Thoracic aorta (tissue), 2 donors: ENCODE results near the gene KIFAP3. TPM values are rescaled to one million over a fixed set of nuclear protein-coding genes. Genes with fewer than 3 reads are reported as not detected.

Source experiments
- ATAC-seq: fragments of 150-250 bp; one replicate; pipeline ENCODE4 v1.8.0; 2017; ENCODE audit warnings: low read depth; ENCODE audit not compliant: insufficient number of reproducible peaks, low FRiP score
- DNase-seq: peaks from one replicate; pipeline ENCODE4 v3.0.0-alpha.2; 2020; ENCODE audit warnings: low spot score
- H3K27ac ChIP-seq, 2 donors: fragments of 200-600 bp; sonication (generic); 1 replicate in 1 of 2; 2 replicates in 1 of 2; pipeline ENCODE4 v1.5.1; 2016; ENCODE audit warnings: mild to moderate bottlenecking in 2 of 2, moderate library complexity in 2 of 2
- H3K27me3 ChIP-seq: fragments of 200-600 bp; sonication (generic); replicated peaks from 2 replicates; pipeline ENCODE4 v1.6.0; 2016; ENCODE audit warnings: mild to moderate bottlenecking; ENCODE audit not compliant: insufficient read depth
- H3K36me3 ChIP-seq: fragments of 200-600 bp; sonication (generic); one replicate; pipeline ENCODE4 v1.5.1; 2016
- H3K4me1 ChIP-seq, 2 donors: fragments of 200-600 bp; sonication (generic); 1 replicate in 1 of 2; 2 replicates in 1 of 2; pipeline versions ENCODE4 v1.5.1 to v1.6.0; 2016; ENCODE audit warnings: low read depth in 2 of 2, mild to moderate bottlenecking in 1 of 2; ENCODE audit not compliant: control insufficient read depth in 1 of 2
- H3K4me3 ChIP-seq: fragments of 200-600 bp; sonication (generic); 2 replicates; pipeline ENCODE4 v1.5.1; 2016; ENCODE audit warnings: mild to moderate bottlenecking
- H3K9me3 ChIP-seq: fragments of 200-600 bp; sonication (generic); 2 replicates; pipeline ENCODE4 v1.5.1; 2016
- total RNA-seq, 2 donors: library from RNA; depleted of rRNA; stranded (reverse); fragments of >200 nt; gene quantifications; one replicate each; pipeline versions ENCODE4 v1.1.0 to v1.2.3, GENCODE V29; 2016
- TF ChIP-seq, protein P1 (sequence below): fragments of 200-600 bp; sonication (generic); IDR thresholded peaks from one replicate; pipeline ENCODE4 v1.5.1; 2019; ENCODE audit warnings: antibody characterized with exemption

KIFAP3 gene
- total RNA-seq, 2 donors from 2014 or later, result 23.6 to 43.8 TPM

DNA sequence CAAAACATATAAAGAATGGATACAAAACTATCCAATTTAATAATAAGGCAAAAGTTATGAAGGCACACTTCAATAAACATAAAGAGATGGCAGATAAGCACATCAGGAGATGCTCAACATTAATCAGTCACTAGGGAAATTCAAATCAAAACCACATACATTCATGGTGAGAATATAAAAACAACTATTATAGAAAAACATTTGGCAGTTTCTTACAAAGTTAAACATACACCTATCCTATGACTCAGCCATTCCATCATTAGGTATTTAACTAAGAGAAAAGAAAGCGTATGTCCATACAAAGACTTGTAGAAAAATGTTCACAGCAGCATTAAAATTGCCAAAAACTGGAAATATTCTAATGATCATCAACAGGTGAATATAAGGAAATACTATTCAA, 44.3 kb downstream of the KIFAP3 start:
- TF ChIP-seq, protein P1, sequence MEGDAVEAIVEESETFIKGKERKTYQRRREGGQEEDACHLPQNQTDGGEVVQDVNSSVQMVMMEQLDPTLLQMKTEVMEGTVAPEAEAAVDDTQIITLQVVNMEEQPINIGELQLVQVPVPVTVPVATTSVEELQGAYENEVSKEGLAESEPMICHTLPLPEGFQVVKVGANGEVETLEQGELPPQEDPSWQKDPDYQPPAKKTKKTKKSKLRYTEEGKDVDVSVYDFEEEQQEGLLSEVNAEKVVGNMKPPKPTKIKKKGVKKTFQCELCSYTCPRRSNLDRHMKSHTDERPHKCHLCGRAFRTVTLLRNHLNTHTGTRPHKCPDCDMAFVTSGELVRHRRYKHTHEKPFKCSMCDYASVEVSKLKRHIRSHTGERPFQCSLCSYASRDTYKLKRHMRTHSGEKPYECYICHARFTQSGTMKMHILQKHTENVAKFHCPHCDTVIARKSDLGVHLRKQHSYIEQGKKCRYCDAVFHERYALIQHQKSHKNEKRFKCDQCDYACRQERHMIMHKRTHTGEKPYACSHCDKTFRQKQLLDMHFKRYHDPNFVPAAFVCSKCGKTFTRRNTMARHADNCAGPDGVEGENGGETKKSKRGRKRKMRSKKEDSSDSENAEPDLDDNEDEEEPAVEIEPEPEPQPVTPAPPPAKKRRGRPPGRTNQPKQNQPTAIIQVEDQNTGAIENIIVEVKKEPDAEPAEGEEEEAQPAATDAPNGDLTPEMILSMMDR, result no peak
- no peak for ATAC-seq

DNA sequence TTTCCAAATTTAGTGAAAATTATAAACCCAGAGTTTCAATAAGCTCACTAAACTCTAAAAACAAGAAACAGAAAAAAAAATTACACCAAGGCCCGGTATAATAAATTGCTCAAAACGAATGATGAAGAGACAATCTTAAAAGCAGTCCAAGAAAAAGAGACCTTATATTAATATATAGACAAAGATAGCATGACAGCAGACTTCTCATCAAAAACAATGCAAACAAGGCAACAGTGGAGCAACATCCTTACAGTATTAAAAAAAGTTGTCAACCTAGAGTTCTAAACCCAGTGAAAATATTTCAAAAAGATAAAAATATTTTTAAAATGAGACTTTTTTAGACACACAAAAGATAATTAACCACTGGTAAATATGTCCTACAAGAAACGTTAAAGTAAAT, 46.7 kb downstream of the KIFAP3 start:
- DNase-seq, result no peak
- Histone ChIP-seq H3K4me1 (peaks cover 0 to 6% of the 10 kb centered on the region in 2 donors), H3K4me3 (no peak overlapping the region), H3K9me3 (peaks cover 11% of the 10 kb centered on the region), H3K27ac (no peak overlapping the region), H3K27me3 (no peaks in the 10 kb centered on the region), H3K36me3 (no peaks in the 10 kb centered on the region)
- no peak for ATAC-seq
- TF ChIP-seq, protein P1, result no peak

More for the DNA sequence above, 44.3 kb downstream of the KIFAP3 start:
- Histone ChIP-seq H3K4me3 (no peak overlapping the region), H3K27me3 (no peaks in the 10 kb centered on the region), H3K36me3 (no peaks in the 10 kb centered on the region), H3K27ac (no peak overlapping the region), H3K4me1 (peaks cover 0 to 6% of the 10 kb centered on the region in 2 donors), H3K9me3 (peaks cover 11% of the 10 kb centered on the region)
- DNase-seq, result no peak

DNA sequence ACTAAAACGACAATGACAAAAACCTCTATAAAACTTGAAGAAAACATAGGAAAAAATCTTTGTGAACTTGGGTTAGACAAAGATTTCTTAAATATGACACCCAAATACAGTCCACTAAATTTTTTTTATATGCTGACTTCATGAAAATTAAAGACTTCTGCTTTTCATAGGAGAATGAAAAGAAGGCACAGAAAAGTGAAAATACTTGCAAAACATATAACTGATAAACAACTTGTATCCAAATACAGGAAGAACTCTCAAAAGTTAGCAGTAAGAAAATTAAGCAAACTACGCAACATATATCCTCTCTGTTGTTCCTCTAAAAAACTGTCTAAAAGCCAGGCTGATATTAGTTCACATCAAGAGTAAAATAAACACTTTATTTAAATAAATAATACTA, 53.6 kb downstream of the KIFAP3 start:
- no peak for DNase-seq
- no peak for ATAC-seq
- Histone ChIP-seq H3K4me1 (no peaks in the 10 kb centered on the region), H3K4me3 (no peak overlapping the region), H3K9me3 (peaks cover 9% of the 10 kb centered on the region), H3K27me3 (no peaks in the 10 kb centered on the region), H3K27ac (no peak overlapping the region), H3K36me3 (peaks cover 9% of the 10 kb centered on the region)
- TF ChIP-seq, protein P1, result no peak

DNA sequence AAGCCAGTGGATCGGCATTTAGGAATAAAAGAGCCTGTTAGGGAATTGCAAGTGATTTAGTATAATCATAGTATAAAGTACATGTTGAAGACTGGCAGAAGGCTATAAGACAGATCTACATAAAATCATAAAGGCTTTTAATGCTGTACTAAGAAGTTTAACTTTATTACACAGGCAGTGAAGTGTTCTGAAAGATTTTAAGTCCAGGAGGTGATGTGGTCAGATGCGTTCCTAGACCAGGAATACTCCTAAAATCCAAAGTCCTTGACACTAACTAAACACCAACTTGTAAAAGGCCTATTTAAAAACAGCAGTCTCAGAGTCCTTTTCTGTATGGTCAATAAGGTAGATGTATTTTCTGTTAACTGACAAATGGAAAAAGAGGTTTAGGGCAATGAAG, 57.0 kb downstream of the KIFAP3 start:
- H3K36me3 ChIP-seq, result peaks cover 14% of the 10 kb centered on the region
- H3K27ac ChIP-seq, result no peak overlapping the region
- no peaks in the 10 kb centered on the region for H3K27me3 ChIP-seq

DNA sequence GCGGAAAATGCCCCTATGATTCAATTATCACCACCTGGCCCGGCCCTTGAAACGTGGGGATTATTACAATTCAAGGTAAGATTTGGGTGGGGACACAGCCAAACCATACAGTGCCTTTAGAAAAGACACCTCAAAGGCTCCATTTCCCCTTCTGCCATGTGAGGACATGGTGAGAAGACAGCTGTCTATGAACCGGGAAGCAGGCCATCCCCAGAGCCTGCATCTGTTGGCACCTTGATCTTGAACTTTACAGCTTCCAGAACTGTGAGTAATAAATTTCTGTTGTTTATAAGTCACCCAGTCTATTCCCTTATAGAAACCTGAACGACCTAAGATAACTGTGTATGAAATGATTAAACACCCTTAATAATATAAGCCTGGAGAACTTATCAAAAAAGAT, 61.6 kb downstream of the KIFAP3 start:
- no peak for ATAC-seq
- no peaks in the 10 kb centered on the region for H3K4me1 ChIP-seq
- no peaks in the 10 kb centered on the region for H3K27me3 ChIP-seq
- H3K9me3 ChIP-seq, result no peaks in the 10 kb centered on the region
- DNase-seq, result no peak
- no peak overlapping the region for H3K27ac ChIP-seq
- no peak overlapping the region for H3K4me3 ChIP-seq
- peaks cover 7% of the 10 kb centered on the region for H3K36me3 ChIP-seq
- TF ChIP-seq, protein P1, result no peak

More for the DNA sequence above, 57.0 kb downstream of the KIFAP3 start:
- Histone ChIP-seq H3K4me3 (no peak overlapping the region), H3K4me1 (no peaks in the 10 kb centered on the region), H3K9me3 (peaks cover 9% of the 10 kb centered on the region)
- ATAC-seq, result no peak
- TF ChIP-seq, protein P1, result no peak
- DNase-seq, result no peak
